Fibroblast of lung (primary cell): ENCODE data around the gene CLDN25. TPM values are rescaled to one million over a fixed set of nuclear protein-coding genes. Genes with fewer than 3 reads are reported as not detected.

ENCODE experiments used
- DNase-seq, 2 donors: peaks; one replicate each; pipeline versions ENCODE4 v3.0.0 to v3.0.0-alpha.2; 2010; ENCODE audit warnings: low read depth in 2 of 2
- H2AFZ ChIP-seq: 2 replicates; pipeline ENCODE4 v1.5.1; 2012; ENCODE audit warnings: low read length, control low read depth, inconsistent platforms
- H3K27ac ChIP-seq: 2 replicates; pipeline ENCODE4 v1.5.1; 2011; ENCODE audit warnings: low read length, control low read depth; ENCODE audit not compliant: insufficient read depth
- H3K27me3 ChIP-seq: 2 replicates; pipeline ENCODE4 v1.5.1; 2011; ENCODE audit warnings: mild to moderate bottlenecking, low read length; ENCODE audit not compliant: control insufficient read depth, insufficient read depth
- H3K36me3 ChIP-seq: 2 replicates; pipeline ENCODE4 v1.5.1; 2011; ENCODE audit warnings: low read length; ENCODE audit not compliant: control insufficient read depth, insufficient read depth
- H3K4me1 ChIP-seq: 2 replicates; pipeline ENCODE4 v1.5.1; 2011; ENCODE audit warnings: low read length; ENCODE audit not compliant: control insufficient read depth, insufficient read depth; ENCODE audit errors: extremely low read depth
- H3K4me2 ChIP-seq: 2 replicates; pipeline ENCODE4 v1.5.1; 2011; ENCODE audit warnings: low read length, control low read depth; ENCODE audit not compliant: insufficient read depth; ENCODE audit errors: extremely low read depth
- H3K4me3 ChIP-seq, 4 experiments: fragments of 200-600 bp in 1 of 4; sonication (generic) in 1 of 4; replicated peaks in 1 of 4; 2 replicates each; pipeline ENCODE4 v1.5.1; 2011 to 2016; ENCODE audit warnings: low read length in 4 of 4, low read depth in 3 of 4, mild to moderate bottlenecking in 3 of 4, control low read depth in 2 of 4, inconsistent platforms in 1 of 4, mixed read lengths in 1 of 4; ENCODE audit not compliant: insufficient read depth in 1 of 4; ENCODE audit errors: control extremely low read depth in 1 of 4
- H3K79me2 ChIP-seq: 2 replicates; pipeline ENCODE4 v1.5.1; 2012; ENCODE audit warnings: mild to moderate bottlenecking, low read length, inconsistent platforms; ENCODE audit not compliant: control insufficient read depth, insufficient read depth
- H3K9ac ChIP-seq: 2 replicates; pipeline ENCODE4 v1.5.1; 2011; ENCODE audit warnings: mild to moderate bottlenecking, low read length, control low read depth; ENCODE audit not compliant: insufficient read depth
- H3K9me3 ChIP-seq: 2 replicates; pipeline ENCODE4 v1.5.1; 2012; ENCODE audit warnings: low read depth, low read length; ENCODE audit not compliant: control insufficient read depth, insufficient read depth
- H4K20me1 ChIP-seq: 2 replicates; pipeline ENCODE4 v1.5.1; 2011; ENCODE audit warnings: low read length; ENCODE audit not compliant: control insufficient read depth, insufficient read depth; ENCODE audit errors: extremely low read depth
- CTCF ChIP-seq, 2 donors: IDR thresholded peaks in 1 of 2; conservative IDR thresholded peaks in 1 of 2; 1 replicate in 1 of 2; 2 replicates in 1 of 2; pipeline ENCODE4 v1.5.1; 2011 to 2012; ENCODE audit warnings: low read length in 2 of 2, control low read depth in 1 of 2, inconsistent platforms in 1 of 2, low read depth in 1 of 2, mild to moderate bottlenecking in 1 of 2
- EZH2 ChIP-seq: IDR thresholded peaks from 2 replicates; pipeline ENCODE4 v1.5.1; 2012; ENCODE audit warnings: low read length, control low read depth, mild to moderate bottlenecking; ENCODE audit errors: missing control alignments
- polyA plus RNA-seq, 2 donors: library from polyadenylated mRNA; depleted of rRNA in 1 of 2; stranded (reverse) in 1 of 2; unstranded in 1 of 2; fragments of >200 nt; gene quantifications; 2 replicates each; pipeline ENCODE4 v1.2.1, GENCODE V29; 2011 to 2012; ENCODE audit warnings: missing spikeins in 1 of 2
- total RNA-seq: library from RNA; depleted of rRNA; stranded (reverse); fragments of >200 nt; gene quantifications from 2 replicates; pipeline ENCODE4 v1.2.1, GENCODE V29; 2014

The CLDN25 gene
- total and polyA plus RNA-seq, 2 donors (not counting 1 experiment from before 2014, with no cell fraction given), result not detected

- H4K20me1 ChIP-seq, result no peaks in the 10 kb centered on the region
- no peak overlapping the region for H3K9ac ChIP-seq
- no peaks in the 10 kb centered on the region for H3K79me2 ChIP-seq
- H3K27me3 ChIP-seq, result no peaks in the 10 kb centered on the region
- H3K4me3 ChIP-seq, result no peak overlapping the region
- H3K4me1 ChIP-seq, result no peaks in the 10 kb centered on the region
- no peak for TF ChIP-seq CTCF (conservative IDR thresholded peaks at IDR 0.05 in 1 of 2, IDR thresholded peaks at IDR 0.05 in 1 of 2; ENCODE audit: low read depth in 1 of 2, low read length in 2 of 2)
- TF ChIP-seq EZH2, result no peak
- H3K27ac ChIP-seq, result no peak overlapping the region
- no peak overlapping the region for H3K4me2 ChIP-seq
- H2AFZ ChIP-seq, result no peak overlapping the region
- no peaks in the 10 kb centered on the region for H3K36me3 ChIP-seq
- peak; percentile 3 to 4 for DNase-seq
- H3K9me3 ChIP-seq, result no peaks in the 10 kb centered on the region
These were observed 38.8 kb downstream of the CLDN25 start for GRCh38 chr11:113818426-113818825.

- Histone ChIP-seq H3K79me2 (no peaks in the 10 kb centered on the region), H2AFZ (no peak overlapping the region), H3K4me3 (no peak overlapping the region), H3K27me3 (no peaks in the 10 kb centered on the region), H3K27ac (no peak overlapping the region), H4K20me1 (no peaks in the 10 kb centered on the region), H3K4me2 (no peak overlapping the region), H3K9ac (no peak overlapping the region), H3K36me3 (no peaks in the 10 kb centered on the region), H3K9me3 (no peaks in the 10 kb centered on the region), H3K4me1 (no peaks in the 10 kb centered on the region)
- no peak for TF ChIP-seq EZH2
- TF ChIP-seq CTCF (conservative IDR thresholded peaks at IDR 0.05 in 1 of 2, IDR thresholded peaks at IDR 0.05 in 1 of 2; ENCODE audit: low read depth in 1 of 2, low read length in 2 of 2), result no peak
- no peak for DNase-seq
These were observed 47.9 kb downstream of the CLDN25 start for GRCh38 chr11:113827477-113827876.

- DNase-seq, result no peak
- Histone ChIP-seq H3K9ac (no peak overlapping the region), H4K20me1 (no peaks in the 10 kb centered on the region), H3K4me2 (no peak overlapping the region), H2AFZ (no peak overlapping the region), H3K27me3 (no peaks in the 10 kb centered on the region), H3K4me3 (no peak overlapping the region), H3K4me1 (no peaks in the 10 kb centered on the region), H3K27ac (no peak overlapping the region), H3K36me3 (peaks cover 1% of the 10 kb centered on the region), H3K9me3 (no peaks in the 10 kb centered on the region), H3K79me2 (no peaks in the 10 kb centered on the region)
- TF ChIP-seq CTCF (conservative IDR thresholded peaks at IDR 0.05 in 1 of 2, IDR thresholded peaks at IDR 0.05 in 1 of 2; ENCODE audit: low read depth in 1 of 2, low read length in 2 of 2), result no peak
- no peak for TF ChIP-seq EZH2
These were observed 48.6 kb downstream of the CLDN25 start for GRCh38 chr11:113828191-113828590.
